GM18502 (cell line): ENCODE measurements around the gene BCL2L12.
"Not testable (repeated sequence)": the region's sequence is repeated elsewhere in the genome, so short reads cannot be mapped to it uniquely, and the experiment has no call there.

Experiments
- ATAC-seq: cut with Tn5 transposase; IDR thresholded peaks from one replicate; pipeline ENCODE4 v1.9.1; 2021; ENCODE audit warnings: mild to moderate bottlenecking; ENCODE audit not compliant: unreplicated experiment, poor library complexity

The BCL2L12 gene

GRCh38 chr19:49701271-49701786 lies 35.6 kb downstream of the BCL2L12 start:
- ATAC-seq = no peak

GRCh38 chr19:49704888-49705642 lies 39.3 kb downstream of the BCL2L12 start:
- ATAC-seq = no peak

- no peak for ATAC-seq
Measured at GRCh38 chr19:49705919-49706318, 40.2 kb downstream of the BCL2L12 start.

GRCh38 chr19:49710372-49710951 lies 44.7 kb downstream of the BCL2L12 start:
- ATAC-seq = no peak

- ATAC-seq = no peak
Measured at GRCh38 chr19:49712397-49712859, 46.7 kb downstream of the BCL2L12 start.

- ATAC-seq = no peak
Measured at GRCh38 chr19:49713236-49713845, 47.6 kb downstream of the BCL2L12 start.

GRCh38 chr19:49716154-49716553 lies 50.4 kb downstream of the BCL2L12 start:
- ATAC-seq = no peak

- no peak for ATAC-seq
Measured at GRCh38 chr19:49718511-49718910, 52.8 kb downstream of the BCL2L12 start.

GRCh38 chr19:49718991-49719390 lies 53.3 kb downstream of the BCL2L12 start:
- ATAC-seq = no peak

GRCh38 chr19:49719420-49719819 lies 53.7 kb downstream of the BCL2L12 start:
- not testable (repeated sequence) for ATAC-seq
